HG03342 (cell line): ENCODE data around the gene SLC30A2.

ENCODE experiments used
- ATAC-seq: cut with Tn5 transposase; IDR thresholded peaks from one replicate; pipeline ENCODE4 v1.9.1; 2021; ENCODE audit warnings: mild to moderate bottlenecking, moderate library complexity; ENCODE audit not compliant: unreplicated experiment

Gene SLC30A2

GRCh38 chr1:26070296-26070962 is 24.5 kb upstream of the SLC30A2 start:
- ATAC-seq, result no peak

- ATAC-seq, result no peak
Observed at GRCh38 chr1:26069941-26070295, 24.0 kb upstream of the SLC30A2 start.

GRCh38 chr1:26067432-26067911 is 21.6 kb upstream of the SLC30A2 start, which contains the start of gene TRIM63:
TSS of gene TRIM63 (minus strand) at chr1:26067630. CDS start at chr1:26067494, 136 bp downstream.
- ATAC-seq, result no peak

GRCh38 chr1:26066857-26067256 is 20.9 kb upstream of the SLC30A2 start:
- no peak for ATAC-seq

DNA sequence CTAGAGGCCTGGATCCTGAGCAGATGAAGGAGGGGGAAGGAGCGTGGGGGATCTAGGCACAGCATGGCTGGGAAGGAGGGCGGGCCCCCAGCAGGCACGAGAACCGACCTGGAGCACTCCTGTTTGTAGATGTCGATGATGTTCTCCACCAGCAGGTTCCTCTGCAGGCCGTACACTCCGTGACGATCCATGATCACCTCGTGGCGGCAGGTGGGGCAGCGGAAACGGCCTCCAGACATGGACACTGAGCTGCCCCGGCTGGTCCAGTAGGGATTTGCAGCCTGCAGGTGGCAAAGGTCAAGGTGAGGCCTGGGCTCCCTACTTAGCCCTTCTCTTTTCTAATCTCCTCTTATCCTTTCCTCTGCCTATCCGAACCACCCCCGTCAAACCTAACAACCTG is 20.2 kb upstream of the SLC30A2 start:
- ATAC-seq, result no peak

- ATAC-seq, result no peak
Observed at GRCh38 chr1:26064553-26064952, 18.6 kb upstream of the SLC30A2 start.

- ATAC-seq, result no peak
Observed at GRCh38 chr1:26060832-26061574, 15.1 kb upstream of the SLC30A2 start.

GRCh38 chr1:26059906-26060305 is 14.0 kb upstream of the SLC30A2 start:
- ATAC-seq, result no peak

GRCh38 chr1:26058052-26058595 is 12.2 kb upstream of the SLC30A2 start:
- ATAC-seq, result no peak

- no peak for ATAC-seq
Observed at GRCh38 chr1:26057189-26057588, 11.3 kb upstream of the SLC30A2 start.

- ATAC-seq, result no peak
Observed at GRCh38 chr1:26055041-26055440, 9.1 kb upstream of the SLC30A2 start.

GRCh38 chr1:26053718-26054560 is 8.0 kb upstream of the SLC30A2 start:
- no peak for ATAC-seq

DNA sequence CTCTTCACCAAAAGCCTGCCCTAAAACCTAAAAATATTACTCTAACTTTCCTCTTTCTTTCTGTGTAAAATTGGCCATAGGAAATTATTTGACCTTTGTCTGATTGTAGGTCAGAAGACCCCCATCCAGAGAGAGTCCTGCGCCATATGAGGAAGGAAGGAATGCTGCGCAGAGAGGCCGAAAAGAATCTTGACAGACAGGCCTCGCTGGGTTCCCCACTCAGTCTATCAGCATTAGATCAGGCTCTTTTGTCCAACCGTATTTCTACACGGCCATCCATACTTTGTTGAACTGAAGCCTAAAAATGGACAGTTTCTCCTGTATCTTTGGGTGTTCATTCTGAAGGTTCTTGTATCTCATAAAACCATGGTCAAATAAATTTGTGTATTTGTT is 4.3 kb upstream of the SLC30A2 start:
- ATAC-seq, result no peak

DNA sequence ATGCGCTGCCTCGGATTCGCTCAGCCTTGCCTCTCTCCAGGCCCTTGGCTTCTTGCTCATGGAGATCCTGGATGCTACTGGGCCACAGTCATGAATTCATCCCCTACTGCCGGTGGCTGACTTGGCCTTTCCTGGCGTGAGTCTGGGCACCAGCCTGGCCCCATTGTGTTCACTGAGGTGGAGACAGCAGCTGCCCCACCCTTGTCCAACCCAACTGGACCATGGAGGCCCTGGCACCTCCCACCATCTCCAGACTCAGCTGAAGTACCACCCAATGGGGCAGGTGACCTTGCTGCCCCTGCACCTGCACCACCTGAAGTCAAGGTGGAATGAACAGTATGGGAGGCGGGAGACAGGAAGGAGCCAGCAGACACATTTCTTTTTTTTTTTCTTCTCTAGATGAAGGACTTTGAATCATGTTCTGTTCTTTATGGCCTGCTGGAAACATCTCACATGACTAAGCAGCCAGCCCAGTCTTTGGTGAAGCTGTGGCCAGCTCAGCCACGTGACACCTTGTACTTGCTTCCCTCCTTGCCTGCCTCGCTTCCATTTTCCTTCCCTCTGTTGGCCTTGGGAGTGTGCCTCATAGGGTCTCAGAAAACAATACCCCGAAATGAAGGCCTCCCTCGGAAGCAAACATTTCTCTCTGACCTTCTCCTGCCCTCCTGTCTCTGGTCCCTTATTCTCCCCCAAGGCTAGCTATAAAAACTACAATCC is 3.8 kb upstream of the SLC30A2 start:
- ATAC-seq, result no peak

GRCh38 chr1:26047278-26047874 is 1.5 kb upstream of the SLC30A2 start:
- no peak for ATAC-seq

- ATAC-seq, result no peak
Observed at GRCh38 chr1:26046246-26047095, 553 bp upstream of the SLC30A2 start.

GRCh38 chr1:26044971-26045721 is 772 bp downstream of the SLC30A2 start:
- ATAC-seq, result no peak

- no peak for ATAC-seq
Observed at GRCh38 chr1:26044414-26044813, 1.5 kb downstream of the SLC30A2 start.

- ATAC-seq, result no peak
Observed at GRCh38 chr1:26043765-26044164, 2.2 kb downstream of the SLC30A2 start.
